HG03280 (cell line): Measurements from ENCODE around the gene RPS19BP1.

ENCODE experiments used
- ATAC-seq: cut with Tn5 transposase; IDR thresholded peaks from one replicate; pipeline ENCODE4 v1.9.1; 2021; ENCODE audit warnings: mild to moderate bottlenecking, moderate library complexity; ENCODE audit not compliant: unreplicated experiment

Gene RPS19BP1

GRCh38 chr22:39559456-39560105, 27.0 kb upstream of the RPS19BP1 start:
- no peak for ATAC-seq

- no peak for ATAC-seq
Observed at GRCh38 chr22:39558950-39559349, 26.4 kb upstream of the RPS19BP1 start.

- no peak for ATAC-seq
Observed at GRCh38 chr22:39558254-39558727, 25.7 kb upstream of the RPS19BP1 start.

- ATAC-seq: no peak
Observed at GRCh38 chr22:39556970-39557841, 24.7 kb upstream of the RPS19BP1 start.

GRCh38 chr22:39554151-39554550, 21.6 kb upstream of the RPS19BP1 start:
- no peak for ATAC-seq

- no peak for ATAC-seq
Observed at GRCh38 chr22:39553429-39553828, 20.9 kb upstream of the RPS19BP1 start.

- ATAC-seq: no peak
Observed at GRCh38 chr22:39547587-39547947, 15.0 kb upstream of the RPS19BP1 start.

GRCh38 chr22:39546889-39547586, 14.5 kb upstream of the RPS19BP1 start:
- ATAC-seq: no peak

GRCh38 chr22:39545386-39546365, 13.1 kb upstream of the RPS19BP1 start:
- ATAC-seq: no peak

- ATAC-seq: no peak
Observed at GRCh38 chr22:39543095-39543494, 10.5 kb upstream of the RPS19BP1 start.

- ATAC-seq: no peak
Observed at GRCh38 chr22:39537975-39538374, 5.4 kb upstream of the RPS19BP1 start.

- ATAC-seq: no peak
Observed at GRCh38 chr22:39536711-39537110, 4.2 kb upstream of the RPS19BP1 start.

- no peak for ATAC-seq
Observed at GRCh38 chr22:39535831-39536449, 3.4 kb upstream of the RPS19BP1 start.

- no peak for ATAC-seq
Observed at GRCh38 chr22:39535357-39535725, 2.8 kb upstream of the RPS19BP1 start.

GRCh38 chr22:39534591-39535356, 2.2 kb upstream of the RPS19BP1 start:
- ATAC-seq: no peak

- no peak for ATAC-seq
Observed at GRCh38 chr22:39534092-39534506, 1.6 kb upstream of the RPS19BP1 start.

- ATAC-seq: no peak
Observed at GRCh38 chr22:39530692-39531331, 1.7 kb downstream of the RPS19BP1 start.

- no peak for ATAC-seq
Observed at GRCh38 chr22:39530116-39530515, 2.4 kb downstream of the RPS19BP1 start.

GRCh38 chr22:39529487-39529851, 3.1 kb downstream of the RPS19BP1 start:
- no peak for ATAC-seq
